Right ventricle myocardium superior (tissue), 1 donor: ENCODE results near the gene CGNL1. TPM values are rescaled to one million over a fixed set of nuclear protein-coding genes. Genes with fewer than 3 reads are reported as not detected.

Source experiments
- ATAC-seq: fragments of 200-7000 bp; cut with Tn5 transposase; one replicate; pipeline ENCODE4 v1.9.1; 2020; ENCODE audit warnings: mild to moderate bottlenecking; ENCODE audit not compliant: poor library complexity
- DNase-seq: peaks from one replicate; pipeline ENCODE4 v3.0.0-alpha.2; 2020
- intact Hi-C: fragments of 100-400 bp; cut with DNase I; formaldehyde crosslinking; loops from one replicate; pipeline ENCODE4 v1.11.2; 2022
- total RNA-seq: library from RNA; stranded (reverse); fragmentation: NEBNext Ultra II Directional; extraction: Animal tissue kit (Norgen Biotek cat#: 25700); gene quantifications from one replicate; pipeline ENCODE4 v1.2.1, GENCODE V29; 2021
- donor health status: DM: no; HTN: yes; CAD: no; lungs with severe emphysema.

CGNL1 gene
- total RNA-seq, 1 donor from 2014 or later: 11.2 TPM

- no peak for DNase-seq
- intact Hi-C loops: loop anchor here (10.0 kb wide), 1 partner anchor 382 kb away; no protein-coding TSS in a partner anchor
- no peak for ATAC-seq
Observed at GRCh38 chr15:57526615-57527014, 150.3 kb downstream of the CGNL1 start.

- DNase-seq: no peak
- intact Hi-C loops: loop anchor here (10.0 kb wide), 1 partner anchor 383 kb away; no protein-coding TSS in a partner anchor
- ATAC-seq: peak; percentile 76
Observed at GRCh38 chr15:57527382-57528091, 151.2 kb downstream of the CGNL1 start.

- intact Hi-C loops: loop anchor here (10.0 kb wide), 1 partner anchor 384 kb away; no protein-coding TSS in a partner anchor
- ATAC-seq: no peak
- no peak for DNase-seq
Observed at GRCh38 chr15:57528940-57529565, 152.7 kb downstream of the CGNL1 start.

- ATAC-seq: no peak
- intact Hi-C loops: loop anchor here (10.0 kb wide), 1 partner anchor 385 kb away; no protein-coding TSS in a partner anchor
- no peak for DNase-seq
Observed at GRCh38 chr15:57529748-57530147, 153.4 kb downstream of the CGNL1 start.

- intact Hi-C loops: no loop called here
- no peak for DNase-seq
- no peak for ATAC-seq
Observed at GRCh38 chr15:57532731-57533447, 156.6 kb downstream of the CGNL1 start.

GRCh38 chr15:57533448-57533799, 157.1 kb downstream of the CGNL1 start:
- intact Hi-C loops: no loop called here
- ATAC-seq: peak; percentile 17
- DNase-seq: no peak

- DNase-seq (no peak), ATAC-seq (peak; percentile 69)
- intact Hi-C loops: no loop called here
Observed at GRCh38 chr15:57534281-57534680, 158.0 kb downstream of the CGNL1 start.

GRCh38 chr15:57537072-57537471, 160.8 kb downstream of the CGNL1 start:
- no peak for ATAC-seq
- no peak for DNase-seq
- intact Hi-C loops: no loop called here

- ATAC-seq: no peak
- DNase-seq: no peak
- intact Hi-C loops: no loop called here
Observed at GRCh38 chr15:57537488-57538264, 161.4 kb downstream of the CGNL1 start.

GRCh38 chr15:57538265-57538529, 161.9 kb downstream of the CGNL1 start:
- ATAC-seq: no peak
- no peak for DNase-seq
- intact Hi-C loops: no loop called here

- ATAC-seq (no peak), DNase-seq (no peak)
- intact Hi-C loops: no loop called here
Observed at GRCh38 chr15:57538821-57539220, 162.5 kb downstream of the CGNL1 start.

- intact Hi-C loops: no loop called here
- ATAC-seq (no peak), DNase-seq (no peak)
Observed at GRCh38 chr15:57540211-57540610, 163.9 kb downstream of the CGNL1 start.

GRCh38 chr15:57540736-57541135, 164.4 kb downstream of the CGNL1 start:
- ATAC-seq (no peak), DNase-seq (no peak)
- intact Hi-C loops: no loop called here

GRCh38 chr15:57541271-57541670, 165.0 kb downstream of the CGNL1 start:
- intact Hi-C loops: no loop called here
- no peak for DNase-seq
- no peak for ATAC-seq

- DNase-seq: peak; percentile 79
- intact Hi-C loops: no loop called here
- peak; percentile 65 for ATAC-seq
Observed at GRCh38 chr15:57541805-57542504, 165.7 kb downstream of the CGNL1 start.

GRCh38 chr15:57542505-57542817, 166.2 kb downstream of the CGNL1 start:
- no peak for DNase-seq
- intact Hi-C loops: no loop called here
- no peak for ATAC-seq

GRCh38 chr15:57544848-57545480, 168.7 kb downstream of the CGNL1 start:
- ATAC-seq: no peak
- DNase-seq: no peak
- intact Hi-C loops: no loop called here

- DNase-seq (no peak), ATAC-seq (no peak)
- intact Hi-C loops: no loop called here
Observed at GRCh38 chr15:57545995-57546394, 169.7 kb downstream of the CGNL1 start.
